Skeletal muscle satellite cell (primary cell): ENCODE data around the gene NPEPL1.

Source experiments
- H3K27me3 ChIP-seq: 2 replicates; pipeline ENCODE4 v1.7.0; 2013; ENCODE audit warnings: low read length; ENCODE audit not compliant: control insufficient read depth, insufficient read depth
- H3K36me3 ChIP-seq: 2 replicates; pipeline ENCODE4 v1.7.0; 2013; ENCODE audit warnings: mild to moderate bottlenecking, control low read depth, low read length; ENCODE audit not compliant: insufficient read depth
- H3K4me1 ChIP-seq: 2 replicates; pipeline ENCODE4 v1.7.0; 2013; ENCODE audit warnings: low read length; ENCODE audit not compliant: control insufficient read depth, insufficient read depth
- H3K4me2 ChIP-seq: 2 replicates; pipeline ENCODE4 v1.7.0; 2013; ENCODE audit warnings: mild to moderate bottlenecking, low read length
- H3K4me3 ChIP-seq: 2 replicates; pipeline ENCODE4 v1.7.0; 2013; ENCODE audit warnings: low read length
- H3K9ac ChIP-seq: 2 replicates; pipeline ENCODE4 v1.7.0; 2013; ENCODE audit warnings: mild to moderate bottlenecking, low read depth, low read length, moderate library complexity
- H3K9me3 ChIP-seq: replicated peaks from 2 replicates; pipeline ENCODE4 v1.7.0; 2013; ENCODE audit warnings: mild to moderate bottlenecking, control low read depth, low read length

Gene NPEPL1

DNA sequence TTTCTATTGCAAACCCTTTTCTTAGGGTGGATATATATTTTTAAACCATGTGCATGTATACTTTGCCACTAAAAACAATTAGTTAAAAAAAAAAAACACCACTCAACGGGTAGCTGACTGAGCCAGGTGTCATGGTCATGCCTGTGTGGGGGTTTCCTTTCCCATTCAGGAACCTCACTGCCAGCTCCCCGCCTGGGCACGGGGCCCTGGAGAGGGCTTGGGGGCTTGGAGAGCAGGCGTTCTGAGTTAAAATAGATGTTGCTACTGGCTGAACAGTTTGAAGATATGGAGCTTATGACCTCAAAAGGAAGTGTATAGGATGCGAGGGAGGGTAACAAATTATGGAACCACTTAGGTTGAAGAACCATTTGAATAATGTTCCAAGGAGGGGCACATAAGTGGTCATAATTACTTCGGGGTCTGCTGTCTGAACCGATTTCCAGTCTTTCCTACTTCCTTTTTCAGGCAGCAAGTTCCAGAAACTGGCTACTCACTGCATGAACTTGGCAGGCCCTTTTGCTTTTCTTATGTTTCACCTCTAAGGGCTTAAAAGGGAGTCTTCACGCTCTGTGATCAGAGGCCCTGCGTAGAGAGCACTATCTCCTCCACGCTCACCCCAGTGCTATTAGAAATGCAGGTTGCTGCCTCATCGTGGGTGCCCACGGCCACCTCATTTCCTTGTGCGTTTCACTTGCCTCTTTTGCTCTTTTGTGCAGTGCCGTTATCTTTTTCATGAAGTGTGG, 31.6 kb upstream of the NPEPL1 start:
- no peak overlapping the region for H3K4me2 ChIP-seq
- H3K9ac ChIP-seq = no peak overlapping the region
- H3K4me1 ChIP-seq = peaks cover 22% of the 10 kb centered on the region
- no peaks in the 10 kb centered on the region for H3K27me3 ChIP-seq
- H3K4me3 ChIP-seq = no peak overlapping the region
- no peaks in the 10 kb centered on the region for H3K9me3 ChIP-seq
- peaks cover 23% of the 10 kb centered on the region for H3K36me3 ChIP-seq

DNA sequence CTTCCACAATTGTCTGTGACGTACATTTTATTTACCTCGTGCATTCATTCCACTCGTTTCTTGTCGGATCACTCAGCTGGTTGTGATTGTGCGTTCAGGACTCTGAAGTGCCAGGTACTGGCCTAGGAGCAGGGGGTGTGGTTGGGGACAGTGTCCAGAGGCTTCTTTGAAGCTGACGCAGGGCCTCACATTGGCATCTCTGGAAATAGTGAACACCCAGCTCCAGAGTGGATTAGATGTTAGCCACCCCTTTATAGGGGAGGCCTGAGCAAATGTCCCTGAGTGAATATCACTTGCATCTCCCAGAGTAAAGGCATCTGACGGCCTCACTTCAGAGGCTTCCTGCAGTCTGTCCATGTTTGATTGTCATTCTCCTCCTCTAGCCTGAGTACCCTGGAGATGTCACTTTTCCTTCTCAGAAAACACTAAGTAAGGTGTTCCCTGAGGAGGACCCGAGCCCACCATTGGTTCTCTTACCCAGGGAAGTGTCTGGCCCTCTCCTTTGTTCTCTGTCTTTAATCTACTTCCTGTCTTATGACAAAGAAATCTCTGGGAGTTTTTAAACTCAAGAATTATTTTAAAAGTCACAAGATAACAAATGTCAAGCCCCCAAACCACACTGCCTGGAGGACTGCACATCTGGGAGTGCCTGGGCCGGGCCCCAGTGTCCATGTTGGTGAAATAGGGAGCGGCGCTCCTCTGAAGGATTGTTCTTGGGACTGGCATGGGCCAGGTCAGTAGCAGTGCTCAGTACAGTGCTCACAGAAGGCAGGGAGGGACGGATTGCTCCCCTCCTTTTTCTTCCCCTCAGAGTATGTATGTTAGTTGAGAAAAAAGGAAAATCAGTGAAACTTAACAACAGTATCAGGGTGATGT, 30.8 kb upstream of the NPEPL1 start:
- Histone ChIP-seq H3K36me3 (peaks cover 26% of the 10 kb centered on the region), H3K4me3 (no peak overlapping the region), H3K9ac (no peak overlapping the region), H3K4me2 (no peak overlapping the region), H3K4me1 (peaks cover 14% of the 10 kb centered on the region), H3K9me3 (no peaks in the 10 kb centered on the region), H3K27me3 (no peaks in the 10 kb centered on the region)

DNA sequence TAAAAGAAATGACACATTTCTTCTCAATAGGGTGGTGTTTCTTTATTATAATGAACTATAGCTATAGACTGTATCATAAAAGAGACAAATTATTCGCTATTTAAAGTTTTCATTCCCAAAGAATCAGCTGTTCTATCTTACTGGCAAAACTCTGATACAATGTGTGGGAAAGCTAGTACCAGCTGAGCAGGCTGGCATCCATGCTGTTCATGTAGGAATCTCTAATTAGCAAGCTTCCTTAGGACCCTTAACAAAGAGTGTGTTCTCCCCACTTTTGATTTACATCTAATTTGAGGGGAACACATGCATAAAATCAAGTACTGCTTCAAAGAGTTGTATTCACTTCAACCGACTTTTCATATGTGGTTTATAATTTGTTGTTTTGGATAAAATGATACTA, 28.3 kb upstream of the NPEPL1 start:
- Histone ChIP-seq H3K4me2 (no peak overlapping the region), H3K9me3 (no peaks in the 10 kb centered on the region), H3K9ac (no peak overlapping the region), H3K27me3 (no peaks in the 10 kb centered on the region), H3K36me3 (peaks cover 44% of the 10 kb centered on the region), H3K4me3 (no peak overlapping the region), H3K4me1 (peaks cover 2% of the 10 kb centered on the region)

DNA sequence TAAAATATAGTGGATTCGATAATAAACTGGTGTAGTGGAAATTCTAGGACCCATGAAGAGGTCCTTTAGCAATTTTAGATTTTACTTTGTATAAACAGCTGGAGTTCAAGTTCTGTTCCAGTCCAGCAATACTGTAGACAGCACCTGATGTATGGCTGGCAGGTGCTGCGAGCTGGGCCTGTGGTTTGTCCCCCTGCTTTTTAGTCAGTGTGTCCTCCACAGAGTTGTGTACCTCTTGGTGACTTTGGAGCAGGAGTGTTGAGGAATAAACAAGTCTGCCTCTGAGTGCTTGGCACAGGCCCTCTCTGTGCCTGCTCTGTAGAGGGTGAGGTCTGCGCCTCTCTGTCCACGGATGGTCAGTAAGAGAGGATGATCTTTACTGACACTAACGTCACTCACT, 27.7 kb upstream of the NPEPL1 start:
- H3K9me3 ChIP-seq = no peaks in the 10 kb centered on the region
- peaks cover 50% of the 10 kb centered on the region for H3K36me3 ChIP-seq
- no peak overlapping the region for H3K9ac ChIP-seq
- H3K4me1 ChIP-seq = no peaks in the 10 kb centered on the region
- H3K4me2 ChIP-seq = no peak overlapping the region
- H3K4me3 ChIP-seq = no peak overlapping the region
- H3K27me3 ChIP-seq = no peaks in the 10 kb centered on the region

DNA sequence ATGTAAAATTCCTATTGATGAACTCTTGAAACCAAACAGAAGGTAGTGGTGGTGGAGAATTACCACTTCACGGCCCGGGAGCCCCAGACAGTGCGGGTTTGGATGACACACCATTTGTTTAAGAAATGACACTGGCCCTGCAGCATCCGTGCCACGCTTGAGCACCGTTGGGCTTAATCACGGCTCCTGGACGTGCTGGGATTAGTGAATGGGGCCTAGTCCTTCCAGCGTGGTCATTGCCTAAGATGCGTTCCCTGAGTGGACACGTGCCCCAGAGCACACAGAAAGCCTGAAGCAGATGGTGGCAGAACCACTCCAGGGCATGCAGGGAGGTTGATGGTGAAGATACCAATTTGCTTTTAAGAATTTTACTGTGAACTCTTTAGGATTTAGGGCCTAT, 27.0 kb upstream of the NPEPL1 start:
- H3K9me3 ChIP-seq = no peaks in the 10 kb centered on the region
- no peaks in the 10 kb centered on the region for H3K27me3 ChIP-seq
- H3K4me2 ChIP-seq = no peak overlapping the region
- no peak overlapping the region for H3K9ac ChIP-seq
- H3K4me3 ChIP-seq = no peak overlapping the region
- H3K36me3 ChIP-seq = peaks cover 56% of the 10 kb centered on the region
- no peaks in the 10 kb centered on the region for H3K4me1 ChIP-seq

DNA sequence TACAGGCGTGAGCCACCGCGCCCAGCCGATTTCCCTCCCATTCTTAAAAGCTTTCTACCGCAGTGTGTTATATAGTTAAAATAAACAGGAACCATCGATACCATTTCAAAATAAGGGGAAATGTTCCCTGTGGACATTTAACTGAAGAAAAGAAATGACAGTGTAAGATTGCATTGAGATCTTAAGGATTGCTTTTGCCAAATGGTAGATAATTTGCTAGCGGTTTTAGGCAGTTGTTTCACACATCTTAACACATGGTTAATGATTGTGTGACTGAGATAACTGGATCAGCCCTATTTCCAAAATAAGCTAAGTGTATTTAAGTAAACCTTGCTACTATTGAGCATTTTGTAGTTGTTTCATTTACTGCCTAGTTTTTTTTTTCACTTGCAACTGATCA, 25.9 kb upstream of the NPEPL1 start:
- Histone ChIP-seq H3K9me3 (no peaks in the 10 kb centered on the region), H3K27me3 (no peaks in the 10 kb centered on the region), H3K4me1 (no peaks in the 10 kb centered on the region), H3K4me3 (no peak overlapping the region), H3K4me2 (no peak overlapping the region), H3K36me3 (peaks cover 53% of the 10 kb centered on the region), H3K9ac (no peak overlapping the region)

DNA sequence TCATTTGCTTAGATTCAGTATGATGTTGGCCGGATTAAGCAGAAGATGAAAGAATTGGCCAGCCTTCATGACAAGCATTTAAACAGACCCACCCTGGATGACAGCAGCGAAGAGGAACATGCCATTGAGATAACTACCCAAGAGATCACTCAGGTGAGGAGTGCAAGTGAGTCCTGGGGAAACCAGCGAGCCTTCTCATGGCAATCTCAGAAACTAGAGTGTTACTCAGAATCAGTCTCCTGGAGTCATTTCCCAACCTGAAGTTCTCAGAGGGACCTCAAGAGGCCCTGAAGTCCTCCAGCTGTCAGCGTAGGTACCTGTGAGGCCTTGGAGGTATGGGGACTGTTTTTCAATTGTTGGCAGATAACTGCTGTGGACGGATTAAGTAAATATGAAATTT, 24.6 kb upstream of the NPEPL1 start:
- Histone ChIP-seq H3K27me3 (no peaks in the 10 kb centered on the region), H3K9ac (no peak overlapping the region), H3K36me3 (peaks cover 61% of the 10 kb centered on the region), H3K4me3 (no peak overlapping the region), H3K4me2 (no peak overlapping the region), H3K4me1 (no peaks in the 10 kb centered on the region), H3K9me3 (no peaks in the 10 kb centered on the region)

DNA sequence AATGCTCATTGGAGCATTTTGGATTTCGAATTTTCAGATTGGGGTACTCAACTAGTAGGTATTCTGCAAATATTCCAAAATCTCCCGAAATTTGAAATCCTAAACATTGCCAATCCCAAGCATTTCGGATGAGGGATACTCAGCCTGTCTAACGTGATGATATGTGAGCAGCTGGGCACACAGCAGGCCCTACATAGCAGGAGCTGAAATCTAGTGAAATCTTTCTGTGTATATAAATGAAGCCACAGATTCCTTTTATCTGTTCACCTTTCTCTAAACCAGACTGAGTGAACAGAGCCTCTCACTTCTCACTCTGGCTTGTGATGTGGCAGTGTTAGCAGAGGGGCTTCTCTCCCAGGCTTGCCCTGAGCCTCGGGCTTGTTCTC, 23.7 kb upstream of the NPEPL1 start:
- Histone ChIP-seq H3K9me3 (no peaks in the 10 kb centered on the region), H3K9ac (no peak overlapping the region), H3K4me3 (no peak overlapping the region), H3K4me1 (no peaks in the 10 kb centered on the region), H3K36me3 (peaks cover 68% of the 10 kb centered on the region), H3K4me2 (no peak overlapping the region), H3K27me3 (no peaks in the 10 kb centered on the region)

DNA sequence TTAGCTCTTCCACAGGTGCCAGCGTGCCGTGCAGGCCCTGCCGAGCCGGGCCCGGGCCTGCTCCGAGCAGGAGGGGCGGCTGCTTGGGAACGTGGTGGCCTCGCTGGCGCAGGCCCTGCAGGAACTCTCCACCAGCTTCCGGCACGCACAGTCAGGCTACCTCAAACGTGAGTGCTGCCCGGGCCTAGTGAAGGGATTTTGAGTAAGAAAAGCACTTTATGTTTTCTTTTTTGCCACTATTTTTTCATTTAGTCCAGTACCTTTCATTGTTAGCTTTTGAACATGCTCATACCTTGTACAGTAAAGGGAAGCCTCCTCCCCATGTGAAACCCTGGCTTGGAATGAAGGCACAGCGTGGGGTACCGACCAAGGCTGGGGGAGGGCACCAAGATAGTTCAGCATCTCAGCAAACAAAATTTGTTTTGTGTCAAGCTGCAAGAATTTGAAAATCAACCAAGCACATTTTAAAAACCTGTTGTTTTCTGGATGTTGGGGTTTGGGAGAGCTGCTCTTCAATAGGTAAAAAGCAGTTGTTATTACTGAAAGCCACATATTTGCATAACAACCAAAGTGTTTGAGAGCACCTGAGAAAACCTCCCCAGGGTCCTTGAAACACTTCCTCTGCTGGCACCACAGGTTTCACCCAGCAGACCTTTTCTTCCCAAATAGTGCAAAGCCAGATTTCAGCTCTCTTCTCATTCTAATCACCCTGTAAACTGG, 23.2 kb upstream of the NPEPL1 start:
- no peak overlapping the region for H3K4me3 ChIP-seq
- H3K4me2 ChIP-seq = no peak overlapping the region
- peaks cover 70% of the 10 kb centered on the region for H3K36me3 ChIP-seq
- no peaks in the 10 kb centered on the region for H3K4me1 ChIP-seq
- no peak overlapping the region for H3K9ac ChIP-seq
- no peaks in the 10 kb centered on the region for H3K27me3 ChIP-seq
- H3K9me3 ChIP-seq = no peaks in the 10 kb centered on the region

DNA sequence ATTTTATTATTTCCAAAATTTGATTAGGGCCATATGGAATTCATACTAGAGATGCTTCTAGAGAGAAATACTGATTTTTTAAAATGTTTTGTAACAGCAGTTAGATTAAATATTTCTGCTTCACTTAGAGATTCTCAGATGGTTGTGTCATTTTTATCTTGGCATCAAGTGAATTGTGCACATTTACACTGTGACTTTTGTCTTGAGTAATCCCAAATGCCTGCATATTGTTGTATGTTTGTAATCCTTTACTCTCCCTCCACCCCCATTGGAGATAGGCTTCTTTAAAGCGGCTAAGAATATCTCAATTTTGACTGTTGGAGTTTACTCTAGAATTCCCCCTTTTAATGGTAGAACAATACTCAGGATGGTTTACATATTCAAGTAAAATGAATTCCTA, 22.5 kb upstream of the NPEPL1 start:
- no peaks in the 10 kb centered on the region for H3K4me1 ChIP-seq
- H3K9me3 ChIP-seq = no peaks in the 10 kb centered on the region
- H3K4me2 ChIP-seq = no peak overlapping the region
- no peaks in the 10 kb centered on the region for H3K27me3 ChIP-seq
- H3K36me3 ChIP-seq = peaks cover 75% of the 10 kb centered on the region
- no peak overlapping the region for H3K4me3 ChIP-seq
- no peak overlapping the region for H3K9ac ChIP-seq

DNA sequence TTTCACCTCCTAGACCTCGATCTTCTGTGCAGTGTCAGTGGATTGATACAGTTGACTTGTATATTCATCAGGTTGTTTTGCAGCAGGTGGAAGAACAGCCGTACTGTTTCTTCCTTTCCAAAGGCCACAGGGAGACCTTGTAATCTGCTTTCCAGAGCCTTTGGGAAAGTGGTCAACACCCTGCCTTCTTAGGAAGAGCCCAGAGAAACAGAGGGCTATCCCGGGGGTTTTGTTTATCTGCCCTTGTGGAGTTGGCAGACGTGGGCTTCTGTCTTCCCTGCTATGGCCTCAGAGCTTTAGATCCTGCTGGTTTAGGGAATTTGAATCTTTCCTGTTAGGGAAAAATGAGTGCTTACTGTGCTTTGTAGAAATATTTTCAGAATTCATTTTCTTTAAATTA, 21.9 kb upstream of the NPEPL1 start:
- Histone ChIP-seq H3K9ac (no peak overlapping the region), H3K27me3 (no peaks in the 10 kb centered on the region), H3K4me2 (no peak overlapping the region), H3K4me1 (no peaks in the 10 kb centered on the region), H3K4me3 (no peak overlapping the region), H3K9me3 (no peaks in the 10 kb centered on the region), H3K36me3 (peaks cover 77% of the 10 kb centered on the region)
